ENCODE measurements around the gene CNKSR3.

GRCh38 chr6:154378518-154378917, 132.0 kb downstream of the CNKSR3 start:
- TF ChIP-seq EZH2 (IDR thresholded peaks at IDR 0.05; ENCODE audit: borderline replicate concordance, insufficient read depth, low read length, poor library complexity, severe bottlenecking) (no peak), POLR2AphosphoS5 (IDR thresholded peaks at IDR 0.05) (no peak), REST (IDR thresholded peaks at IDR 0.05; ENCODE audit: borderline replicate concordance) (no peak), RAD21 (conservative IDR thresholded peaks at IDR 0.05) (no peak), EP300 (conservative IDR thresholded peaks at IDR 0.05; ENCODE audit: poor library complexity, severe bottlenecking) (no peak), TAF1 (IDR thresholded peaks at IDR 0.05; ENCODE audit: low read depth) (no peak), SMC3 (conservative IDR thresholded peaks at IDR 0.05; ENCODE audit: poor library complexity) (no peak), MXI1 (conservative IDR thresholded peaks at IDR 0.05; ENCODE audit: poor library complexity, severe bottlenecking) (no peak)
- TF ChIP-seq, protein P1, sequence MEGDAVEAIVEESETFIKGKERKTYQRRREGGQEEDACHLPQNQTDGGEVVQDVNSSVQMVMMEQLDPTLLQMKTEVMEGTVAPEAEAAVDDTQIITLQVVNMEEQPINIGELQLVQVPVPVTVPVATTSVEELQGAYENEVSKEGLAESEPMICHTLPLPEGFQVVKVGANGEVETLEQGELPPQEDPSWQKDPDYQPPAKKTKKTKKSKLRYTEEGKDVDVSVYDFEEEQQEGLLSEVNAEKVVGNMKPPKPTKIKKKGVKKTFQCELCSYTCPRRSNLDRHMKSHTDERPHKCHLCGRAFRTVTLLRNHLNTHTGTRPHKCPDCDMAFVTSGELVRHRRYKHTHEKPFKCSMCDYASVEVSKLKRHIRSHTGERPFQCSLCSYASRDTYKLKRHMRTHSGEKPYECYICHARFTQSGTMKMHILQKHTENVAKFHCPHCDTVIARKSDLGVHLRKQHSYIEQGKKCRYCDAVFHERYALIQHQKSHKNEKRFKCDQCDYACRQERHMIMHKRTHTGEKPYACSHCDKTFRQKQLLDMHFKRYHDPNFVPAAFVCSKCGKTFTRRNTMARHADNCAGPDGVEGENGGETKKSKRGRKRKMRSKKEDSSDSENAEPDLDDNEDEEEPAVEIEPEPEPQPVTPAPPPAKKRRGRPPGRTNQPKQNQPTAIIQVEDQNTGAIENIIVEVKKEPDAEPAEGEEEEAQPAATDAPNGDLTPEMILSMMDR (IDR thresholded peaks at IDR 0.05; ENCODE audit: poor library complexity, severe bottlenecking), result no peak

Data from neural cell (in vitro differentiated cells).